GM23248 (cell line): ENCODE results near the gene SERAC1. TPM values are rescaled to one million over a fixed set of nuclear protein-coding genes. Genes with fewer than 3 reads are reported as not detected.

Experiments used
- DNase-seq: peaks from one replicate; pipeline ENCODE4 v3.0.0-alpha.2; 2015
- H2AFZ ChIP-seq: fragments of 200-600 bp; sonication (generic); 2 replicates; pipeline ENCODE4 v1.6.1; 2016; ENCODE audit warnings: antibody characterized with exemption
- H3F3A ChIP-seq: fragments of 200-600 bp; sonication (generic); 2 replicates; pipeline ENCODE4 v1.6.1; 2016; ENCODE audit warnings: mild to moderate bottlenecking, antibody characterized with exemption, mixed run types; ENCODE audit not compliant: insufficient read depth
- H3K27ac ChIP-seq: fragments of 200-600 bp; sonication (generic); 2 replicates; pipeline ENCODE4 v1.5.1; 2016; ENCODE audit warnings: mild to moderate bottlenecking
- H3K27me3 ChIP-seq: fragments of 200-600 bp; sonication (generic); replicated peaks from 2 replicates; pipeline ENCODE4 v1.6.1; 2016; ENCODE audit warnings: mild to moderate bottlenecking; ENCODE audit not compliant: insufficient read depth
- H3K36me3 ChIP-seq: fragments of 200-600 bp; sonication (generic); 2 replicates; pipeline ENCODE4 v1.6.1; 2016; ENCODE audit warnings: low read depth, mild to moderate bottlenecking
- H3K4me1 ChIP-seq: fragments of 200-600 bp; sonication (generic); 2 replicates; pipeline ENCODE4 v1.6.1; 2016; ENCODE audit warnings: mild to moderate bottlenecking; ENCODE audit not compliant: insufficient read depth
- H3K4me2 ChIP-seq: fragments of 200-600 bp; sonication (generic); one replicate; pipeline ENCODE4 v1.6.1; 2016; ENCODE audit warnings: mild to moderate bottlenecking; ENCODE audit not compliant: unreplicated experiment
- H3K4me3 ChIP-seq: fragments of 200-600 bp; sonication (generic); 2 replicates; pipeline ENCODE4 v1.5.1; 2016; ENCODE audit warnings: mild to moderate bottlenecking
- H3K79me2 ChIP-seq: fragments of 200-600 bp; sonication (generic); 2 replicates; pipeline ENCODE4 v1.6.1; 2016; ENCODE audit warnings: mild to moderate bottlenecking; ENCODE audit not compliant: insufficient read depth
- H3K9ac ChIP-seq: fragments of 200-600 bp; sonication (generic); 2 replicates; pipeline ENCODE4 v1.6.1; 2016; ENCODE audit warnings: mild to moderate bottlenecking
- H3K9me2 ChIP-seq: fragments of 200-600 bp; sonication (generic); 2 replicates; pipeline ENCODE4 v1.6.1; 2016; ENCODE audit warnings: mixed run types, mild to moderate bottlenecking, moderate library complexity; ENCODE audit not compliant: insufficient read depth
- H3K9me3 ChIP-seq: fragments of 200-600 bp; sonication (generic); one replicate; pipeline ENCODE4 v1.6.1; 2017; ENCODE audit warnings: low read depth
- H4K20me1 ChIP-seq: fragments of 200-600 bp; sonication (generic); 2 replicates; pipeline ENCODE4 v1.6.0; 2016; ENCODE audit not compliant: insufficient read depth
- EZH2 ChIP-seq: fragments of 200-600 bp; sonication (generic); IDR thresholded peaks from 2 replicates; pipeline ENCODE4 v1.6.1; 2018; ENCODE audit warnings: antibody characterized with exemption, mild to moderate bottlenecking; ENCODE audit not compliant: insufficient read depth, poor library complexity, severe bottlenecking
- EZH2phosphoT487 ChIP-seq: fragments of 200-600 bp; sonication (generic); IDR thresholded peaks from 2 replicates; pipeline ENCODE4 v1.6.1; 2018; ENCODE audit warnings: antibody characterized with exemption, moderate library complexity, mild to moderate bottlenecking, low read depth; ENCODE audit not compliant: insufficient read depth
- WGBS, 2 experiments: methylation state at CpG; one replicate each; pipeline ENCODE4 v1.1.6; 2015 to 2017; ENCODE audit warnings: low lambda C conversion rate in 2 of 2, low coverage in 1 of 2; ENCODE audit errors: missing lambda C conversion rate in 2 of 2; 5-methylcytosine and 5-hydroxymethylcytosine counted together
- in situ Hi-C: fragments of 300-500 bp; cut with MboI; formaldehyde crosslinking; loops from 2 replicates; pipeline ENCODE4 v1.15.0; 2020
- polyA plus RNA-seq: library from polyadenylated mRNA; unstranded; fragments of >200 nt; fragmentation: Nextera tagmentation; extraction: Ambion mirVana; gene quantifications from 2 replicates; pipeline ENCODE4 v1.2.1, GENCODE V29; 2016
- total RNA-seq: library from RNA; depleted of rRNA; stranded (reverse); fragments of >200 nt; shearing (Covaris generic); gene quantifications from 2 replicates; pipeline ENCODE4 v1.2.3, GENCODE V29; 2014

The SERAC1 gene
- total and polyA plus RNA-seq, 2 experiments from 2014 or later = 8.4 to 10.8 TPM

GRCh38 chr6:158078320-158078719 lies 89.7 kb downstream of the SERAC1 start:
- Histone ChIP-seq H3K36me3 (peaks cover 45% of the 10 kb centered on the region; the same call in 1 of the 2 replicates), H3K79me2 (no peaks in the 10 kb centered on the region), H3K4me2 (no peak overlapping the region), H3K9ac (no peak overlapping the region), H3K9me2 (no peaks in the 10 kb centered on the region), H3K9me3 (no peaks in the 10 kb centered on the region), H3K27ac (no peak overlapping the region), H3K27me3 (no peaks in the 10 kb centered on the region), H3K4me3 (no peak overlapping the region), H3K4me1 (no peaks in the 10 kb centered on the region), H4K20me1 (no peaks in the 10 kb centered on the region), H2AFZ (no peak overlapping the region), H3F3A (no peaks in the 10 kb centered on the region)
- 89 to 91% methylated on average over 7 of the region's 7 CpGs for WGBS, 2 experiments
- no peak for DNase-seq
- in situ Hi-C loops = no loop called here
- TF ChIP-seq EZH2 (no peak), EZH2phosphoT487 (no peak)

- H4K20me1 ChIP-seq = no peaks in the 10 kb centered on the region
- in situ Hi-C loops = no loop called here
- no peaks in the 10 kb centered on the region for H3K9me2 ChIP-seq
- no peak for DNase-seq
- 0 out of 2 replicates have a peak, but pooled peaks cover 2% of the 10 kb centered on the region for H3F3A ChIP-seq
- no peak overlapping the region for H3K4me2 ChIP-seq
- no peak overlapping the region for H3K4me3 ChIP-seq
- 95% methylated on average over 10 of the region's 10 CpGs for WGBS, 2 experiments
- H3K9ac ChIP-seq = no peak overlapping the region
- no peaks in the 10 kb centered on the region for H3K9me3 ChIP-seq
- H3K36me3 ChIP-seq = peaks cover 45% of the 10 kb centered on the region; the same call in 1 of the 2 replicates
- H3K27me3 ChIP-seq = no peaks in the 10 kb centered on the region
- no peaks in the 10 kb centered on the region for H3K4me1 ChIP-seq
- no peak overlapping the region for H2AFZ ChIP-seq
- H3K27ac ChIP-seq = no peak overlapping the region
- TF ChIP-seq EZH2phosphoT487 (no peak), EZH2 (no peak)
- no peaks in the 10 kb centered on the region; the same call in 1 of the 2 replicates for H3K79me2 ChIP-seq
These were observed 90.4 kb downstream of the SERAC1 start for GRCh38 chr6:158077676-158078075.

- Histone ChIP-seq H3K4me2 (no peak overlapping the region), H3K4me1 (0 out of 2 replicates have a peak, but pooled peaks cover 4% of the 10 kb centered on the region), H2AFZ (no peak overlapping the region), H4K20me1 (no peaks in the 10 kb centered on the region), H3F3A (0 out of 2 replicates have a peak, but pooled peaks cover 6% of the 10 kb centered on the region), H3K9ac (no peak overlapping the region), H3K27ac (no peak overlapping the region), H3K79me2 (no peaks in the 10 kb centered on the region; the same call in 1 of the 2 replicates), H3K9me2 (no peaks in the 10 kb centered on the region), H3K4me3 (no peak overlapping the region), H3K27me3 (no peaks in the 10 kb centered on the region), H3K36me3 (peaks cover 41% of the 10 kb centered on the region; the same call in 1 of the 2 replicates), H3K9me3 (no peaks in the 10 kb centered on the region)
- TF ChIP-seq EZH2 (no peak), EZH2phosphoT487 (no peak)
- no peak for DNase-seq
- WGBS, 2 experiments = 95 to 97% methylated on average over 18 of the region's 18 CpGs
- in situ Hi-C loops = no loop called here
These were observed 91.5 kb downstream of the SERAC1 start for GRCh38 chr6:158076548-158076947.

GRCh38 chr6:158073776-158074175 lies 94.3 kb downstream of the SERAC1 start:
- H3K9me2 ChIP-seq = no peaks in the 10 kb centered on the region
- 94 to 98% methylated on average over 3 of the region's 3 CpGs for WGBS, 2 experiments
- no peak overlapping the region for H3K4me2 ChIP-seq
- peaks cover 24% of the 10 kb centered on the region for H3F3A ChIP-seq
- no peaks in the 10 kb centered on the region for H3K27me3 ChIP-seq
- no peaks in the 10 kb centered on the region for H3K9me3 ChIP-seq
- DNase-seq = no peak
- TF ChIP-seq EZH2phosphoT487 (no peak), EZH2 (no peak)
- H3K4me1 ChIP-seq = peaks cover 20% of the 10 kb centered on the region
- H3K9ac ChIP-seq = no peak overlapping the region
- H3K79me2 ChIP-seq = no peaks in the 10 kb centered on the region; the same call in 1 of the 2 replicates
- H2AFZ ChIP-seq = no peak overlapping the region
- in situ Hi-C loops = loop anchor here (25.0 kb wide), 1 partner anchor 311 kb away; no protein-coding TSS in a partner anchor
- no peak overlapping the region for H3K27ac ChIP-seq
- no peak overlapping the region for H3K4me3 ChIP-seq
- peaks cover 23% of the 10 kb centered on the region; the same call in 1 of the 2 replicates for H3K36me3 ChIP-seq
- no peaks in the 10 kb centered on the region for H4K20me1 ChIP-seq
